ENCODE results near the gene MMP7.

GRCh38 chr11:102523887-102524286 is 6.7 kb downstream of the MMP7 start:
- TF ChIP-seq CTCF (IDR thresholded peaks at IDR 0.05 in 4 of 5, conservative IDR thresholded peaks at IDR 0.05 in 1 of 5) (no peak), POLR2A (IDR thresholded peaks at IDR 0.05) (no peak)

Measured in gastrocnemius medialis (tissue), 4 donors.